Activated B cell treated with CpG ODN at 0.5 μM for 24 hours (primary cell): ENCODE measurements around the gene PGAP3. TPM values are rescaled to one million over a fixed set of nuclear protein-coding genes. Genes with fewer than 3 reads are reported as not detected.

Experiments
- ATAC-seq: fragments of 200-7000 bp; cut with Tn5 transposase; one replicate; pipeline ENCODE4 v1.10.0; 2021; ENCODE audit warnings: low read depth, mild to moderate bottlenecking, moderate library complexity
- CTCF ChIA-PET: fragments of 350-600 bp; sonication (Branson Sonifier 250); formaldehyde crosslinking; loops from one replicate; lab custom pipeline; 2021; ENCODE audit warnings: antibody characterized with exemption; lab: Charles Lee
- POLR2A ChIA-PET: fragments of 350-600 bp; sonication (Branson Sonifier 250); formaldehyde crosslinking; loops from one replicate; lab custom pipeline; 2021; ENCODE audit warnings: antibody characterized with exemption; lab: Charles Lee
- DNase-seq: peaks from one replicate; pipeline ENCODE4 v3.0.0; 2022
- H3K27ac Mint-ChIP-seq: one replicate; pipeline ENCODE4 v1.8.0; 2020; ENCODE audit warnings: mixed read lengths
- H3K27me3 Mint-ChIP-seq: one replicate; pipeline ENCODE4 v1.8.0; 2021; ENCODE audit warnings: mixed read lengths
- H3K36me3 Mint-ChIP-seq: one replicate; pipeline ENCODE4 v1.8.0; 2021; ENCODE audit warnings: low read depth, mixed read lengths
- H3K4me1 Mint-ChIP-seq: one replicate; pipeline ENCODE4 v1.8.0; 2021; ENCODE audit warnings: mixed read lengths
- H3K4me3 Mint-ChIP-seq: one replicate; pipeline ENCODE4 v1.8.0; 2020; ENCODE audit warnings: mild to moderate bottlenecking, mixed read lengths
- H3K9me3 Mint-ChIP-seq: one replicate; pipeline ENCODE4 v1.8.0; 2020; ENCODE audit warnings: mixed read lengths
- intact Hi-C: fragments of 100-400 bp; cut with micrococcal nuclease; formaldehyde crosslinking; loops from one replicate; pipeline ENCODE4 v1.15.1; 2024
- total RNA-seq: library from RNA; stranded (reverse); gene quantifications from 2 replicates; pipeline ENCODE4 v1.2.3, GENCODE V29; 2022
- TF ChIP-seq, protein P1 (sequence below): fragments of 200-600 bp; IDR thresholded peaks from one replicate; pipeline ENCODE4 v1.8.0; 2022; ENCODE audit warnings: antibody characterized with exemption, mild to moderate bottlenecking

PGAP3 gene
- total RNA-seq, 1 donor from 2014 or later = 24.0 TPM

DNA sequence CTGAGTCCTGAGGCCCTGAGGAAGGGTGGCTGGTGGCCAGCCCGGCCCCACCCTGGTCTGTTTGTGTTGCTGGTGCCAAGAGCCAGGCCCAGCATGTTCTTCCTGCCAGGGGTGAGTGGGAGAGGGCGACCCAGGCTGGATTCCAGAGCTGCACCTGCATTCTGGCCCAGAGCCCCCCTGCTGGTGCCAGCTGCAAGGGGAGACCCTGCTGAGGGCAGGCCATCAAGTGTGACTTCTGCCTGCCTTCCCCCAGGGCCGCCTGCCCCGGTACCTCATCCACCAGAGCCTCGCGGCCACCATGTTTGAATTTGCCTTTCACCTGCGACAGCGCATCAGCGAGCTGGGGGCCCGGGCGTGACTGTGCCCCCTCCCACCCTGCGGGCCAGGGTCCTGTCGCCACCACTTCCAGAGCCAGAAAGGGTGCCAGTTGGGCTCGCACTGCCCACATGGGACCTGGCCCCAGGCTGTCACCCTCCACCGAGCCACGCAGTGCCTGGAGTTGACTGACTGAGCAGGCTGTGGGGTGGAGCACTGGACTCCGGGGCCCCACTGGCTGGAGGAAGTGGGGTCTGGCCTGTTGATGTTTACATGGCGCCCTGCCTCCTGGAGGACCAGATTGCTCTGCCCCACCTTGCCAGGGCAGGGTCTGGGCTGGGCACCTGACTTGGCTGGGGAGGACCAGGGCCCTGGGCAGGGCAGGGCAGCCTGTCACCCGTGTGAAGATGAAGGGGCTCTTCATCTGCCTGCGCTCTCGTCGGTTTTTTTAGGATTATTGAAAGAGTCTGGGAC is 25.1 kb downstream of the PGAP3 start:
- H3K27ac Mint-ChIP-seq = no peak overlapping the region
- CTCF ChIA-PET = interaction anchor here (1.2 kb wide), 1 partner anchor 10 kb away, joined by 3 read pairs; no protein-coding TSS in a partner anchor
- H3K27me3 Mint-ChIP-seq = peaks cover 8% of the 10 kb centered on the region
- TF ChIP-seq, protein P1, sequence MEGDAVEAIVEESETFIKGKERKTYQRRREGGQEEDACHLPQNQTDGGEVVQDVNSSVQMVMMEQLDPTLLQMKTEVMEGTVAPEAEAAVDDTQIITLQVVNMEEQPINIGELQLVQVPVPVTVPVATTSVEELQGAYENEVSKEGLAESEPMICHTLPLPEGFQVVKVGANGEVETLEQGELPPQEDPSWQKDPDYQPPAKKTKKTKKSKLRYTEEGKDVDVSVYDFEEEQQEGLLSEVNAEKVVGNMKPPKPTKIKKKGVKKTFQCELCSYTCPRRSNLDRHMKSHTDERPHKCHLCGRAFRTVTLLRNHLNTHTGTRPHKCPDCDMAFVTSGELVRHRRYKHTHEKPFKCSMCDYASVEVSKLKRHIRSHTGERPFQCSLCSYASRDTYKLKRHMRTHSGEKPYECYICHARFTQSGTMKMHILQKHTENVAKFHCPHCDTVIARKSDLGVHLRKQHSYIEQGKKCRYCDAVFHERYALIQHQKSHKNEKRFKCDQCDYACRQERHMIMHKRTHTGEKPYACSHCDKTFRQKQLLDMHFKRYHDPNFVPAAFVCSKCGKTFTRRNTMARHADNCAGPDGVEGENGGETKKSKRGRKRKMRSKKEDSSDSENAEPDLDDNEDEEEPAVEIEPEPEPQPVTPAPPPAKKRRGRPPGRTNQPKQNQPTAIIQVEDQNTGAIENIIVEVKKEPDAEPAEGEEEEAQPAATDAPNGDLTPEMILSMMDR = no peak
- intact Hi-C loops = no loop called here
- peaks cover 51% of the 10 kb centered on the region for H3K4me1 Mint-ChIP-seq
- ATAC-seq (no peak), DNase-seq (no peak)
- POLR2A ChIA-PET = interaction anchor here (0.7 kb wide), 1 partner anchor 42 kb away, joined by 4 read pairs; no protein-coding TSS in a partner anchor
- peaks cover 31% of the 10 kb centered on the region for H3K36me3 Mint-ChIP-seq
- H3K9me3 Mint-ChIP-seq = no peaks in the 10 kb centered on the region
- H3K4me3 Mint-ChIP-seq = no peak overlapping the region

DNA sequence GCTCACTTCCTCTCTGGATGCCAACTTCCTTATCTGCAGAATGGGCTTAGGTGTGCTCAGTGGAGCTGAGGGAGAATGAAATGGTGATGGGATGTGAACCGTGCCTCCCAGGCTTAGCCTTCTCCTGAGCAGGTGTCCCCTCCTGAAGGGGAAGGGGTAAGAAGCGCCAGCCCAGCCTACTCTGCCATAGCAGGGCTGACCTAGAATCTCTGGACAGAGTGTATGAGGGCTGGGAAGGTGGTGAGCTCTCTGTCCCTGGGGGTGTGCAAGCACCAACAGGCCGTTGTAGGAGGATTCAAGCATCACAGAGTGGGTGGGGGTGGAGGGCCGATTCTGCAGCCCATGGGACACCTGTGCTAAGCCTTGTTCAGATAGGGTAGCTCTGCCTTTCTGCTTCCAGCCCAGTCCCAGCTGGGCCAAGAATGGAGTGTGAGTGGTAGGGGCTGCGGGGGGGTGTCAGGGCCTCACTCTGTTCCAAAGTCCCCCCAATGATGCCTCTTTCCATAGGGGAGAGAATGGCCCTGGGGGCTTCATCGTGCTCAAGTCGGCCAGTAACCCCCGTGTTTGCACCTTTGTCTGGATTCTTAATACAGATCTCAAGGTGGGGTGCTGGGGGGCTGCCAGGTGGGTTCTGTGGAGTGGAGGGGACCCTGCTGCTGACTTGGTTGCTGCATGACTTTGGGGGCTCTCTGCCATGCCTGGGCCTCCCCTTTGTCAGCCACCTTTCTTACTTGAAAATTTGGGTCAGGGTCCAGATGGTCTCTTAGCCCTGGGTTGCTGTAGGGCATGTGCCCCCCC is 25.9 kb downstream of the PGAP3 start:
- CTCF ChIA-PET = interaction anchor here (1.2 kb wide), 1 partner anchor 9 kb away, joined by 3 read pairs; no protein-coding TSS in a partner anchor
- POLR2A ChIA-PET = no interaction called here
- no peaks in the 10 kb centered on the region for H3K9me3 Mint-ChIP-seq
- ATAC-seq (no peak), DNase-seq (no peak)
- peaks cover 33% of the 10 kb centered on the region for H3K36me3 Mint-ChIP-seq
- H3K27me3 Mint-ChIP-seq = peaks cover 6% of the 10 kb centered on the region
- H3K4me1 Mint-ChIP-seq = peaks cover 50% of the 10 kb centered on the region
- TF ChIP-seq, protein P1 = no peak
- intact Hi-C loops = no loop called here
- H3K27ac Mint-ChIP-seq = no peak overlapping the region
- H3K4me3 Mint-ChIP-seq = no peak overlapping the region

DNA sequence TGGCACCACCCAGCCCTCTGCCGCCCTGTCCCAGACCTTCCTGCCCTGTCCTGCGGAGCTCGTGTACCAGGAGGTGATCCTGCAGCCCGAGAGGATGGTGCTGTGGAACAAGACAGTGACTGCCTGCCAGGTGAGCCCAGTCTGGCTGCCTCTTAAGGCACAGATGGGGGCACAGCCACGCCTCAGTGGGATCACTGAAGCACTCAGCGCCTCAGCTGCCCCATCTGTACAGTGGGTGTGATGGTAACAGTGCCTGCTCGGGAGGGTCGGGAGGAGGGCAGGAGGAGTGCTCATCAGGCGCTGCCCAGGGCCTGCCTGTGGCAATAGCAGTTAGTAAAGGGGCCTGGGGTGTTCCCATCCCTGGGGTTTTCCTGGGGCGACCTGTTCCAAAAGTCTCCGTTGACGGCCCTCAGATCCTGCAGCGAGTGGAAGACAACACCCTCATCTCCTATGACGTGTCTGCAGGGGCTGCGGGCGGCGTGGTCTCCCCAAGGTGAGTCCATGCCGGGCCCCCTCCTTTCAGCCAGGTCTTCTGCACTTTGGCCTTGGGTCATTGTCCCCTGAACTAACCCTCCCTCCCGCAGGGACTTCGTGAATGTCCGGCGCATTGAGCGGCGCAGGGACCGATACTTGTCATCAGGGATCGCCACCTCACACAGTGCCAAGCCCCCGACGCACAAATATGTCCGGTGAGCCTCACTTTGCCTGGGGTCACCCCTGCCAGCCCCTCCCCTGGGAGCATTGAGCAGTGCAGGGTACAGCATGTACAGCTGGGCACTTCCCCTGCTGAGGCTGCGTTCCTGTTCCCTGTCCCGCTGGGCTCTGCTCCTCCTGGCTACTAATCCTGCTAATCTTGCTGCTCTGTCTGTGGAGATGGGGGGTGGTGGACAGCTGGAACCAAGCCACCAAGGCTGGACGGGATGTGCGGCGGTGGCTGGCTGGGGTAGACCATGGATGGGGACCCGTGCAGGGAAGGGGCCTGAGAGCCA is 27.2 kb downstream of the PGAP3 start:
- POLR2A ChIA-PET = interaction anchor here (0.6 kb wide), 1 partner anchor 11 kb away, joined by 3 read pairs; no protein-coding TSS in a partner anchor
- Mint-ChIP-seq H3K4me1 (peaks cover 46% of the 10 kb centered on the region), H3K9me3 (no peaks in the 10 kb centered on the region), H3K27me3 (no peaks in the 10 kb centered on the region), H3K36me3 (peaks cover 36% of the 10 kb centered on the region), H3K27ac (peak overlapping the region; percentile 42), H3K4me3 (no peak overlapping the region)
- TF ChIP-seq, protein P1 = no peak
- CTCF ChIA-PET = interaction anchor here (0.6 to 1.2 kb wide), 5 partner anchors 8 to 39 kb away, joined by 3 to 8 read pairs (median 3); partner anchors contain the start of gene PNMT
- intact Hi-C loops = no loop called here
- DNase-seq (no peak), ATAC-seq (no peak)

DNA sequence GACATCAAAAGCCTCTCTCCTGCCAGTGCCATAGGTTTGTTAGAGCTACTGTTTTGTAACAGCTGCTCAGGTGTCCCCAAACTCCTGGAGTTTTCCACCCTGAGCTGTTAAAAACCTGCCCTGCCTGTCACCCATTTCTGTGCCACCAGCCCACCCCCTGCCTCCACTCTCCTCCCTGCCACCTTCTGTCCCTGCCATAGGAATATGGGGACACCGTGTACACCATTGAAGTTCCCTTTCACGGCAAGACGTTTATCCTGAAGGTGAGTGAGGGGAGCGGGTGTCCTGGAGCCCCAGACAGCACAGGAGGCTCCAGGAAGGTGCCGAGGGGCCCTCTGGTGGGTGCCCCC is 27.9 kb downstream of the PGAP3 start:
- H3K27me3 Mint-ChIP-seq = no peaks in the 10 kb centered on the region
- H3K9me3 Mint-ChIP-seq = no peaks in the 10 kb centered on the region
- peaks cover 42% of the 10 kb centered on the region for H3K36me3 Mint-ChIP-seq
- TF ChIP-seq, protein P1 = no peak
- H3K27ac Mint-ChIP-seq = peak overlapping the region; percentile 82
- peaks cover 48% of the 10 kb centered on the region for H3K4me1 Mint-ChIP-seq
- H3K4me3 Mint-ChIP-seq = peak overlapping the region; percentile 38
- DNase-seq (no peak), ATAC-seq (no peak)
- POLR2A ChIA-PET = interaction anchor here (0.6 to 1.1 kb wide), 5 partner anchors 10 to 95 kb away, joined by 3 to 8 read pairs (median 4); partner anchors contain the start of gene PGAP3
- intact Hi-C loops = no loop called here
- CTCF ChIA-PET = interaction anchor here (0.6 to 1.2 kb wide), 5 partner anchors 9 to 38 kb away, joined by 3 to 8 read pairs (median 3); partner anchors contain the start of gene PNMT
